HG03565 (cell line): Measurements from ENCODE around the gene OR6B1.
"Not testable (repeated sequence)": the region's sequence is repeated elsewhere in the genome, so short reads cannot be mapped to it uniquely, and the experiment has no call there.

Source experiments
- ATAC-seq: cut with Tn5 transposase; IDR thresholded peaks from one replicate; pipeline ENCODE4 v1.9.1; 2021; ENCODE audit warnings: mild to moderate bottlenecking, moderate library complexity; ENCODE audit not compliant: unreplicated experiment

The OR6B1 gene

GRCh38 chr7:144004703-144005102, 4.6 kb downstream of the OR6B1 start:
- no peak for ATAC-seq

GRCh38 chr7:144006029-144006691, 6.0 kb downstream of the OR6B1 start:
- no peak for ATAC-seq

- ATAC-seq: no peak
Observed at GRCh38 chr7:144006692-144007042, 6.5 kb downstream of the OR6B1 start.

GRCh38 chr7:144009361-144009760, 9.2 kb downstream of the OR6B1 start:
- no peak for ATAC-seq

GRCh38 chr7:144010061-144010460, 9.9 kb downstream of the OR6B1 start:
- not testable (repeated sequence) for ATAC-seq

- ATAC-seq: not testable (repeated sequence)
Observed at GRCh38 chr7:144010821-144011220, 10.7 kb downstream of the OR6B1 start.

- ATAC-seq: no peak
Observed at GRCh38 chr7:144011458-144012230, 11.5 kb downstream of the OR6B1 start.

- ATAC-seq: no peak
Observed at GRCh38 chr7:144018065-144018464, 17.9 kb downstream of the OR6B1 start.

GRCh38 chr7:144019457-144019856, 19.3 kb downstream of the OR6B1 start:
- peak; percentile 51 for ATAC-seq

- no peak for ATAC-seq
Observed at GRCh38 chr7:144020340-144020739, 20.2 kb downstream of the OR6B1 start.

GRCh38 chr7:144022169-144022568, 22.0 kb downstream of the OR6B1 start:
- no peak for ATAC-seq

- ATAC-seq: no peak
Observed at GRCh38 chr7:144023171-144023827, 23.2 kb downstream of the OR6B1 start.

GRCh38 chr7:144024213-144024612, 24.1 kb downstream of the OR6B1 start:
- ATAC-seq: no peak

GRCh38 chr7:144026203-144026883, 26.2 kb downstream of the OR6B1 start:
- no peak for ATAC-seq

GRCh38 chr7:144027070-144027469, 26.9 kb downstream of the OR6B1 start:
- ATAC-seq: no peak

- ATAC-seq: no peak
Observed at GRCh38 chr7:144027974-144028373, 27.9 kb downstream of the OR6B1 start.

- no peak for ATAC-seq
Observed at GRCh38 chr7:144028547-144028946, 28.4 kb downstream of the OR6B1 start.

GRCh38 chr7:144032516-144032915, 32.4 kb downstream of the OR6B1 start:
- no peak for ATAC-seq

GRCh38 chr7:144032985-144033709, 33.0 kb downstream of the OR6B1 start:
- ATAC-seq: no peak

- ATAC-seq: no peak
Observed at GRCh38 chr7:144035385-144035784, 35.3 kb downstream of the OR6B1 start.
